Measurements from ENCODE around the gene RAD54L.

GRCh38 chr1:46242918-46243317 lies 4.6 kb upstream of the RAD54L start:
- TF ChIP-seq CTCF (IDR thresholded peaks at IDR 0.05; ENCODE audit: insufficient read depth, low read length, poor library complexity, severe bottlenecking) (no peak), EZH2phosphoT487 (conservative IDR thresholded peaks at IDR 0.05; ENCODE audit: low read length) (no peak)
